AG09309 (cell line): ENCODE measurements around the gene NTM.

Experiments used
- DNase-seq: peaks from one replicate; pipeline ENCODE4 v3.0.0-alpha.2; 2010; ENCODE audit warnings: low read depth
- H3K4me3 ChIP-seq: 2 replicates; pipeline ENCODE4 v1.5.1; 2011; ENCODE audit warnings: mild to moderate bottlenecking, low read depth, low read length, moderate library complexity; ENCODE audit not compliant: control insufficient read depth
- TF ChIP-seq, protein P1 (sequence below): IDR thresholded peaks from 2 replicates; pipeline ENCODE4 v1.5.1; 2011; ENCODE audit warnings: mild to moderate bottlenecking, low read depth, low read length, inconsistent platforms; ENCODE audit not compliant: insufficient read depth, control insufficient read depth; ENCODE audit errors: missing control alignments

Gene NTM

DNA sequence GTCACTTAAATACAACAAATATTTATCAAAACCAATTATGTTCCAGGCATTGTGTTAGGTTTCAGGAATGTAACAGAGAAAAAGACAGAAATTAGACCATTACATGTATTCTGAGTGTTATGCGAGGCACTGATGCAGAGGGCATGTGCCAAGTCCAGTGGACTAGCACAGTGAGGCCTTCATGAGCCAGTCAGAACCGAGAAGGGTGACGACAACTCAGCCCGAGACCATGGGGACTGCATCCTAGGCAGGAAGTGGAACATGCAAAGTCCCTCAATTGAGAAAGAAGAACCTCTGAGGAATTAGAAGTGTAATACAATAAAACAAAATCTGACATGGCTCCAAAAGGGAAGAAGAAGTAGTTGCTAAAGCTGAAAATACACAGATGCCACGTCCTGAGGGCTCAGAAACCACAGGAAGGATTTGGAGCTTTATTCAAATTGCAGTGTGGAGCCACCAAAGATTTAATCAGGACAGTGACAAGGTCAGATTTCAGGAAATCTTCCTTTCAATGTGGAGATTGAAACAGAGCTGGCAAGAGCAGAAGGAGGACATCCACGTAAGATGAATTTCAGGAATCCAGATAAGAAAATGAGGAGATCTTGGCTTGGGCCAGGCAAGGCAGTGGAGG is 529.6 kb downstream of the NTM start:
- DNase-seq: no peak
- H3K4me3 ChIP-seq: no peak overlapping the region
- TF ChIP-seq, protein P1, sequence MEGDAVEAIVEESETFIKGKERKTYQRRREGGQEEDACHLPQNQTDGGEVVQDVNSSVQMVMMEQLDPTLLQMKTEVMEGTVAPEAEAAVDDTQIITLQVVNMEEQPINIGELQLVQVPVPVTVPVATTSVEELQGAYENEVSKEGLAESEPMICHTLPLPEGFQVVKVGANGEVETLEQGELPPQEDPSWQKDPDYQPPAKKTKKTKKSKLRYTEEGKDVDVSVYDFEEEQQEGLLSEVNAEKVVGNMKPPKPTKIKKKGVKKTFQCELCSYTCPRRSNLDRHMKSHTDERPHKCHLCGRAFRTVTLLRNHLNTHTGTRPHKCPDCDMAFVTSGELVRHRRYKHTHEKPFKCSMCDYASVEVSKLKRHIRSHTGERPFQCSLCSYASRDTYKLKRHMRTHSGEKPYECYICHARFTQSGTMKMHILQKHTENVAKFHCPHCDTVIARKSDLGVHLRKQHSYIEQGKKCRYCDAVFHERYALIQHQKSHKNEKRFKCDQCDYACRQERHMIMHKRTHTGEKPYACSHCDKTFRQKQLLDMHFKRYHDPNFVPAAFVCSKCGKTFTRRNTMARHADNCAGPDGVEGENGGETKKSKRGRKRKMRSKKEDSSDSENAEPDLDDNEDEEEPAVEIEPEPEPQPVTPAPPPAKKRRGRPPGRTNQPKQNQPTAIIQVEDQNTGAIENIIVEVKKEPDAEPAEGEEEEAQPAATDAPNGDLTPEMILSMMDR: no peak

DNA sequence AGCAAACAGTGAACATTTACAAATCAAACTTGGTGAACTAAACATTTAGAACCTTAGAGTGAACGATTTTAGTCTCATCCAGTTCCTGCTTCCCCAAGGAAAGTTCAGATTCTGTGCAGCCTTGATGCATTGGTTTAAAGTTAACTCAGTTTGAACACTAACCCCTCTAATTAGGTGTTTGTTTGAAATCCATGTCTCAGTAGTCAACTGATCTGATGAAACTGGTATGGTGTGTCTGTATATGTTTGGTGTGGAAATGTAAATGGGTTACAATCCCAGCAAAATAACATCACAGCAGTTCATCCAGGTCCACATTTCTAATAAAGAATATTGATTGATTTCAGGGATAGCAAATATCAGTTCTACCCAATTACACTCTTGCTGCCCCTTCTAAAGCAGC is 532.0 kb downstream of the NTM start:
- TF ChIP-seq, protein P1: no peak
- no peak for DNase-seq

DNA sequence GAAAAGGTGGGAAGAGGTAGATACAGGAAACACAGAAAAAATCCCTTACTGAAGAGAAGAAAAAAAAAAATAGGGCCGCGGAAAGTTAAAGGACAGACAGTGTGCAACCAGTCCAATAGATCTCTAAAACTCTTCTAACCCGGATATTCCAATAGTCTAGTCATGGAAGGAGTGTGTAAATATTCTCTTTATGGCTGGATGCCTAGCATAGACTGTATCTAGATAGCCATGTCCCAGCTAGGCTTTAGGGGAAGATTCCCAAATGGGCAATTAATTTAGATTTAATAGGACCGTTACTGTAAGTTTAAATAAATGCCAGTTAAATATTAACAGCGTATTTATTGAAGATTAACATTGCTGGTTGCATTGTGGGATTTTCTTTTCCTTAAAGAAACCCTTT is 532.7 kb downstream of the NTM start:
- no peak for DNase-seq
- H3K4me3 ChIP-seq: no peak overlapping the region
- TF ChIP-seq, protein P1: no peak

More for the DNA sequence above, 532.0 kb downstream of the NTM start:
- H3K4me3 ChIP-seq: no peak overlapping the region

DNA sequence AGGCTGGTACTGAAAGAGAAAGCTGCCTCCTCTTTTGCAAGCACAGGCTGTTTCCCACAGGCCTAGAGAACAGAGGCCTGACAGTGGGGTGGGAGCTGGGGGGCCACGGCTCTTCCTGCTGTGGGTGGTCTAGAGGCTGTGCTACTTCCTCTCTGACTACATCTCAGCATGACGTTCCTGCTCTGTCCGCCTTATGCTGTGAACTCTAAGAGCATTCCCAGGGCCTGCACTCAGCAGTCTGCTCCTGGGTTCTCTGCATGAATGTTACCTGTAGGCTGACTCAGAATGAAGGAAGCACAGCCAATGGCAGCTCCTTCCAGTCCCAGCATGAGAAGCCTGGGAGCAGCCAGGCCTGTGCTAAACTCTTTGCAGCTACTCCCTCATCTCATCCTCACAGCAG is 534.3 kb downstream of the NTM start:
- DNase-seq: no peak
- H3K4me3 ChIP-seq: no peak overlapping the region
- TF ChIP-seq, protein P1: no peak

DNA sequence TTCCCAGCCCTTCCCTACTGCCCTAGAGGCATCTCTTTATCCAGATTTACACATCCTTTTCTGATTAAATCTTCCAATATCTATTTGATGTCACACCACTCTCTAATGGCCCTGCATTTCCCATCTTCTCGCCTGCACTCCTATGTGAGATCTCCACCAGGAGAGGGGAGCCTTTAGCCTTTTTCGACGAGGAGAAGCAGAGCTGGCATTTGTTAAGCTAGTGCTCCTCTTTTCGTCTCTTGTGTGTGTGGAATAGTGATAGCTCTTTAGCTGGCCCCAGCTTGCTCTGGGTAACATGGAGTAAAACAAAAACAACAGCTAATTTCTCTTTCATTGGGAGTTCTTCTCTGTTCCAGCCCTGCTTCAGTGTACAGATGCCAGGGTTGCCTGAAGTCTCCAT is 536.5 kb downstream of the NTM start:
- TF ChIP-seq, protein P1: peak; percentile 22
- H3K4me3 ChIP-seq: no peak overlapping the region
- no peak for DNase-seq

DNA sequence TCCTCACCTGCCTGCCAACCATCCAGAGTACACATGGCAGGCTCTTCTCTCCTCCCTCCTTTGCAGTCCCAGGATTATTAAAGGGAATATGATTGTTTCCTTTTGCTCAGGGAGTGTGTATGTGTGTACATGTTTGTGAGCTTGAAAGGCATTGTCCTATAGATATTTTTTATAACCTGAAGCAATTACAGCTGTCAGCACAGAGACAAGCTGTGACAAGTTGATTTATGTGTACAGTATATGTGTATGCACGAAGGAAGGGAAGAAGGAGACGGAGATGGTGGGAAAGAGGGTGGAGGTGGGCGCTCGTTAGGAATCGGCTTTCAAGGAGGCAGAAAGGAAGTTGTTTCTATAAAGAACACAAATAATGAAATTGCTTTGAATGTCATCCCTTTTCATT is 537.0 kb downstream of the NTM start:
- H3K4me3 ChIP-seq: no peak overlapping the region
- TF ChIP-seq, protein P1: no peak
- DNase-seq: no peak
